HFF-Myc (cell line): ENCODE results near the gene LDLRAD4.

Source experiments
- DNase-seq: peaks from one replicate; pipeline ENCODE4 v3.0.0-alpha.2; 2011; ENCODE audit warnings: low read depth; ENCODE audit errors: extremely low read depth
- H3K4me3 ChIP-seq: replicated peaks from 2 replicates; pipeline ENCODE4 v1.5.1; 2011; ENCODE audit warnings: low read depth, mild to moderate bottlenecking, control low read depth, low read length
- TF ChIP-seq, protein P1 (sequence below): IDR thresholded peaks from 2 replicates; pipeline ENCODE4 v1.5.1; 2012; ENCODE audit warnings: mild to moderate bottlenecking, low read depth, low read length, control low read depth; ENCODE audit errors: missing control alignments

LDLRAD4 gene

GRCh38 chr18:13194239-13194638 is 24.3 kb upstream of the LDLRAD4 start:
- TF ChIP-seq, protein P1, sequence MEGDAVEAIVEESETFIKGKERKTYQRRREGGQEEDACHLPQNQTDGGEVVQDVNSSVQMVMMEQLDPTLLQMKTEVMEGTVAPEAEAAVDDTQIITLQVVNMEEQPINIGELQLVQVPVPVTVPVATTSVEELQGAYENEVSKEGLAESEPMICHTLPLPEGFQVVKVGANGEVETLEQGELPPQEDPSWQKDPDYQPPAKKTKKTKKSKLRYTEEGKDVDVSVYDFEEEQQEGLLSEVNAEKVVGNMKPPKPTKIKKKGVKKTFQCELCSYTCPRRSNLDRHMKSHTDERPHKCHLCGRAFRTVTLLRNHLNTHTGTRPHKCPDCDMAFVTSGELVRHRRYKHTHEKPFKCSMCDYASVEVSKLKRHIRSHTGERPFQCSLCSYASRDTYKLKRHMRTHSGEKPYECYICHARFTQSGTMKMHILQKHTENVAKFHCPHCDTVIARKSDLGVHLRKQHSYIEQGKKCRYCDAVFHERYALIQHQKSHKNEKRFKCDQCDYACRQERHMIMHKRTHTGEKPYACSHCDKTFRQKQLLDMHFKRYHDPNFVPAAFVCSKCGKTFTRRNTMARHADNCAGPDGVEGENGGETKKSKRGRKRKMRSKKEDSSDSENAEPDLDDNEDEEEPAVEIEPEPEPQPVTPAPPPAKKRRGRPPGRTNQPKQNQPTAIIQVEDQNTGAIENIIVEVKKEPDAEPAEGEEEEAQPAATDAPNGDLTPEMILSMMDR, result no peak
- no peak for DNase-seq
- H3K4me3 ChIP-seq, result no peak overlapping the region

- TF ChIP-seq, protein P1, result no peak
- H3K4me3 ChIP-seq, result no peak overlapping the region
- DNase-seq, result no peak
These were observed 19.9 kb upstream of the LDLRAD4 start for GRCh38 chr18:13198701-13199100.

- no peak for DNase-seq
- no peak overlapping the region for H3K4me3 ChIP-seq
- TF ChIP-seq, protein P1, result no peak
These were observed 19.4 kb upstream of the LDLRAD4 start for GRCh38 chr18:13199169-13199568.

GRCh38 chr18:13201292-13201691 is 17.3 kb upstream of the LDLRAD4 start:
- DNase-seq, result no peak
- H3K4me3 ChIP-seq, result no peak overlapping the region

DNA sequence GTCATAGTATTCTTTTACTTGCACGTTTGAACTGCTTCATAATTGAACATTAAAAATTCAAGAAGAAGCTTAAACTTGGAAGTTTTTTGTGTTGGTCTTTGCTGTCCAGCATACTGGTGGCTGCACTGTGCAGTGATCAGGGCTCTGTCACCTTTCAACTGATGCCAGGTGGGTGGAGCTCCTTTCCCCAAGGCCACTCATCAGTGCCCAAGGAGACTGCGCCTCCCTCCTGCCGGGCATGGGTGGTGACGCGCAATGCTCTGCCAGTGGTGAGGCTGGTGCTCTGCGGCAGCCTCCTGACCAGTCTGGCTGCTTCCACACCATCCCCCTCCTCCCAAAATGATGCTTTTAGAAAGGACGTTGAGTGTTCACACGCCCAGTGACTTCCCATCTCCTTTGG is 16.0 kb upstream of the LDLRAD4 start:
- TF ChIP-seq, protein P1, result no peak
- H3K4me3 ChIP-seq, result no peak overlapping the region
- no peak for DNase-seq

More at GRCh38 chr18:13201292-13201691, 17.3 kb upstream of the LDLRAD4 start:
- TF ChIP-seq, protein P1, result no peak

DNA sequence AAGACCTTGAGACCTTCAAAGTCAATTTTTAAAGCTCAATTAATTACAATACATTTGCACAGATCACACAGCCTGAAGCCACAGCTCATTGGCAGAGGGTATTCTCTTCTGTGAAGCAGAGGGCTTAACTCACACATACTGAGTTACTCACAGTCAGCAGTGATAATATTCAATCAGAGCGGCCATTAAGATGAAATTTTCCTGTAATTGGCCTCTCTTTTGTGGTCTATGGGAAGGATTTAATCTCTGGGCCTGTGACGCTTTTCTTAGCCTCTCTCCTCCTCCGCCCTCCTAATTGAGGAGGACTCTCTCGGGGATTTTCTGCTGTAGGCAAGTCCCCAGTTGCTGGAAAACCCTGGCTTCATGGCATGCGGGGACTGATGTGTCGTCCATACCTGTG is 12.3 kb upstream of the LDLRAD4 start:
- H3K4me3 ChIP-seq, result no peak overlapping the region
- no peak for DNase-seq
- TF ChIP-seq, protein P1, result no peak

DNA sequence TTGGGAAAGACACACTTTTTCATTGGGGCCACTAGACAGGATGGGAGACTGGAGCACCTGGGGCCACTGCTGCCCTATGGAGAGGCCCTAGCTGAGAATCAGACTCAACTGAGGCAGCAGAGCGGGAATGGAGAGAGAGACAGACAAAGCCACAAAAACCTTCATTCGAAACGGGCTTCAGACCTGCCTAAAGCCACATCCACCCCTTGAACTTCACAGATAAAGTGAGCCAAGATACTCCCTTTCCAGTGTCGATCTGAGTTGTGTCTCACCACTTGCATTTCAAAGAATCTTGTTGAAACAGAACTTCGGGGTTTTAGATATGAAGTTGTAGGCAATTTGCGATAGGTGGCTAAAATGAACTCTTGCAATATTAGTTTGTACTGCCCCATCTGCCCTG is 11.3 kb upstream of the LDLRAD4 start:
- no peak for DNase-seq
- no peak overlapping the region for H3K4me3 ChIP-seq
- TF ChIP-seq, protein P1, result no peak
